Prostate gland (tissue), 2 donors: ENCODE results near the gene TM4SF18. TPM values are rescaled to one million over a fixed set of nuclear protein-coding genes. Genes with fewer than 3 reads are reported as not detected.
"Not testable (repeated sequence)": the region's sequence is repeated elsewhere in the genome, so short reads cannot be mapped to it uniquely, and the experiment has no call there.

ENCODE experiments used
- DNase-seq: peaks from one replicate; pipeline ENCODE4 v3.0.0-alpha.2; 2019; ENCODE audit warnings: low spot score
- H3K27ac ChIP-seq, 2 donors: fragments of 200-600 bp; sonication (generic); 2 replicates each; pipeline ENCODE4 v1.5.1; 2017 to 2019
- H3K27me3 ChIP-seq: fragments of 200-600 bp; sonication (generic); replicated peaks from 2 replicates; pipeline ENCODE4 v1.5.1; 2019; ENCODE audit not compliant: insufficient read depth
- H3K36me3 ChIP-seq, 2 donors: fragments of 200-600 bp; sonication (generic); 1 replicate in 1 of 2; 2 replicates in 1 of 2; pipeline versions ENCODE4 v1.5.1 to v1.8.1; 2017 to 2019
- H3K4me1 ChIP-seq: fragments of 200-600 bp; sonication (generic); replicated peaks from 2 replicates; pipeline ENCODE4 v1.5.1; 2019
- H3K4me3 ChIP-seq, 2 donors: fragments of 200-600 bp; sonication (generic); 2 replicates each; pipeline ENCODE4 v1.5.1; 2017 to 2019
- H3K9me3 ChIP-seq: fragments of 200-600 bp; sonication (generic); 2 replicates; pipeline ENCODE4 v1.5.1; 2017
- POLR2A ChIP-seq: fragments of 450-650 bp; IDR thresholded peaks from one replicate; pipeline ENCODE4 v1.6.1; 2016; ENCODE audit warnings: antibody characterized with exemption, mild to moderate bottlenecking
- POLR2AphosphoS5 ChIP-seq: sonication (generic); formaldehyde crosslinking; IDR thresholded peaks from one replicate; pipeline ENCODE4 v1.6.1; 2017; ENCODE audit warnings: antibody characterized with exemption
- WGBS: methylation state at CpG from one replicate; pipeline ENCODE4 v1.1.5; 2018; 5-methylcytosine and 5-hydroxymethylcytosine counted together
- intact Hi-C: fragments of 100-400 bp; cut with DNase I; formaldehyde crosslinking; loops from one replicate; pipeline ENCODE4 v1.14.2; 2022
- total RNA-seq, 2 donors: library from RNA; depleted of rRNA; stranded (reverse); fragments of >200 nt; gene quantifications; one replicate each; pipeline ENCODE4 v1.1.0, GENCODE V29; 2016
- TF ChIP-seq, protein P1 (sequence below), 4 experiments: fragments of 200-600 bp in 2 of 4; fragments of 450-650 bp in 2 of 4; sonication (generic) in 2 of 4; IDR thresholded peaks; 1 replicate in 3 of 4; 2 replicates in 1 of 4; pipeline ENCODE4 v1.5.1; 2016 to 2019; ENCODE audit warnings: antibody characterized with exemption in 4 of 4, mild to moderate bottlenecking in 2 of 4, moderate library complexity in 2 of 4

The TM4SF18 gene, protein sequence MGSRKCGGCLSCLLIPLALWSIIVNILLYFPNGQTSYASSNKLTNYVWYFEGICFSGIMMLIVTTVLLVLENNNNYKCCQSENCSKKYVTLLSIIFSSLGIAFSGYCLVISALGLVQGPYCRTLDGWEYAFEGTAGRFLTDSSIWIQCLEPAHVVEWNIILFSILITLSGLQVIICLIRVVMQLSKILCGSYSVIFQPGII
- total RNA-seq, result 1 to 10 TPM; 4.3 to 4.9 TPM

DNA sequence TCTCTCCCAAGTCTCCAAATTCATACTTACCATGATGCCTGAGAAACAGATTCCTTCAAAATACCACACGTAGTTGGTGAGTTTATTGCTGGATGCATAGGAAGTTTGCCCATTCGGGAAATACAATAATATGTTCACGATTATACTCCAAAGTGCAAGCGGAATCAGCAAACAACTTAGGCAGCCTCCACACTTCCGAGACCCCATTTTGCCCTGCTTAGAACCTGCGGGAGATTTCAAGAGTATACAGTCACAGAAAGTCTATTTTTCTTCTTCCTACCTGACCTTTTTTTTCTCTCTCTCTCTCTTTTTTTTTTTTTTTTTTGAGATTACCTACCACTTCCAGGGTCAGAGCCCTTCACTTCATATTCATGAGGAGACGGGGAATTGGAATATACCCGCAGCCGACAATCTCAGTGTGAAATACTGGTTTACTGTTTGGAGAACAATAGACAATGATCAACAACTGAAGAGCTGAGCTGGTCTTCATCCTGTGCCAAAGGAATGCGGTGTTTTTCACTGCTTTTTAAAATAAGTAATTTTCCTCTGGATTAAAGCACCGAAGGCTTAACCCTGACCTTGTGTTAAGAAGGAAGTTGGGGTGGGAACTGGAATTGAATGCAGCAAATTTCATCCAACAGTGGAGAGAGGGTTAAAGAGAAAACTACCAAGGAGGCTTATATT lies at the start of gene TM4SF18:
Gene TM4SF18 (minus strand): TSS at position 461 of the 684 bp plus-strand sequence. CDS start 254 bp downstream, at position 207.
- Histone ChIP-seq H3K27ac (no peak within 1 kb of the TSS), H3K4me1 (peaks cover 3% of the 10 kb centered on the region), H3K4me3 (no peak within 1 kb of the TSS), H3K36me3 (no peaks in the 10 kb centered on the region), H3K9me3 (no peaks in the 10 kb centered on the region), H3K27me3 (no peaks in the 10 kb centered on the region)
- intact Hi-C loops, result no loop called here
- WGBS, result 63% methylated on average over 11 of the region's 11 CpGs
- TF ChIP-seq POLR2A, result no peak
- TF ChIP-seq, protein P1, sequence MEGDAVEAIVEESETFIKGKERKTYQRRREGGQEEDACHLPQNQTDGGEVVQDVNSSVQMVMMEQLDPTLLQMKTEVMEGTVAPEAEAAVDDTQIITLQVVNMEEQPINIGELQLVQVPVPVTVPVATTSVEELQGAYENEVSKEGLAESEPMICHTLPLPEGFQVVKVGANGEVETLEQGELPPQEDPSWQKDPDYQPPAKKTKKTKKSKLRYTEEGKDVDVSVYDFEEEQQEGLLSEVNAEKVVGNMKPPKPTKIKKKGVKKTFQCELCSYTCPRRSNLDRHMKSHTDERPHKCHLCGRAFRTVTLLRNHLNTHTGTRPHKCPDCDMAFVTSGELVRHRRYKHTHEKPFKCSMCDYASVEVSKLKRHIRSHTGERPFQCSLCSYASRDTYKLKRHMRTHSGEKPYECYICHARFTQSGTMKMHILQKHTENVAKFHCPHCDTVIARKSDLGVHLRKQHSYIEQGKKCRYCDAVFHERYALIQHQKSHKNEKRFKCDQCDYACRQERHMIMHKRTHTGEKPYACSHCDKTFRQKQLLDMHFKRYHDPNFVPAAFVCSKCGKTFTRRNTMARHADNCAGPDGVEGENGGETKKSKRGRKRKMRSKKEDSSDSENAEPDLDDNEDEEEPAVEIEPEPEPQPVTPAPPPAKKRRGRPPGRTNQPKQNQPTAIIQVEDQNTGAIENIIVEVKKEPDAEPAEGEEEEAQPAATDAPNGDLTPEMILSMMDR (IDR thresholded peaks at IDR 0.05), result no peak
- TF ChIP-seq POLR2AphosphoS5, result no peak
- no peak for DNase-seq

DNA sequence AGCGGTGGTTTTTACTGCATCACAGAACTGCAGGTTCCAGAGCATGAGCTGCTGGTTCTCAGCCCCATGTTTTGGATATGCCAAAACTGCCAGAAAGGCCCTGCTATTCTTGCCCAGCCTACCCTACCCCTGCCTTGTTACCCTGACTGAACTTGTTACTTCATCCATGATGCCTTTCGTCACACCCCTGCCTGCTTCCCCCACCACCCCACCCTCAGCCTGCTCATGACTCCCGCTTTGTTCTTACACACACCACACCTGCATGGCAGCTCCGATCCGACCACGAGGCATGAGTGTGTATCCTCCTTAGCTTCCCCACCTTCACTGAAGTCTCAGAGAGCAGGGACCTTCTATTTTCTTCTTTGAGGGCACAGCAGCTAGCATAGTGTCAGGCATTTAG lies 49.1 kb upstream of the TM4SF18 start:
- WGBS, result 90% methylated on average over 6 of the region's 6 CpGs
- Histone ChIP-seq H3K4me1 (peaks cover 5% of the 10 kb centered on the region), H3K36me3 (no peaks in the 10 kb centered on the region), H3K4me3 (no peak overlapping the region), H3K27ac (no peak overlapping the region), H3K9me3 (no peaks in the 10 kb centered on the region), H3K27me3 (no peaks in the 10 kb centered on the region)
- intact Hi-C loops, result no loop called here
- no peak for DNase-seq
- TF ChIP-seq, protein P1 (IDR thresholded peaks at IDR 0.05), result no peak
- TF ChIP-seq POLR2AphosphoS5, result no peak

DNA sequence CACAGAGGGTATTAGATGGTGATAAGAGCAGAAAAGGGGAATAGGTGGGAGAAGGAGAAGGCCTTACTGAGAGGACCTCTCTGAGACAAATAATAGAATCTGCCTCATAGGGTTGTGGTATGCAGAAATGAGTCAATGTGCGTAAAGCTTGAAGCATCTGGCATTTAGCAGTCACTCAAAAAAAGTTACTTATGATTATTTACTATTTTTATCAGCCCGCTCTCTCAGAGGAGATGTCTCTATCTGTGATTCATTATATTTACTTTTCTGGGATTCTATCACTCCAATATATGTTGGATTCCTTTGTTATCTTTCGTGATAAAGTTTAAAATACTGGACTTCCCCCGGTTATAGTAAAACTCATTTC lies 48.6 kb upstream of the TM4SF18 start:
- TF ChIP-seq, protein P1 (IDR thresholded peaks at IDR 0.05), result no peak
- TF ChIP-seq POLR2A (no peak), POLR2AphosphoS5 (no peak)
- WGBS, result 77% methylated on average over 4 of the region's 4 CpGs
- H3K36me3 ChIP-seq, result no peaks in the 10 kb centered on the region
- H3K27me3 ChIP-seq, result no peaks in the 10 kb centered on the region
- peaks cover 5% of the 10 kb centered on the region for H3K4me1 ChIP-seq
- intact Hi-C loops, result no loop called here
- H3K4me3 ChIP-seq, result no peak overlapping the region
- no peaks in the 10 kb centered on the region for H3K9me3 ChIP-seq
- DNase-seq, result no peak
- no peak overlapping the region for H3K27ac ChIP-seq

DNA sequence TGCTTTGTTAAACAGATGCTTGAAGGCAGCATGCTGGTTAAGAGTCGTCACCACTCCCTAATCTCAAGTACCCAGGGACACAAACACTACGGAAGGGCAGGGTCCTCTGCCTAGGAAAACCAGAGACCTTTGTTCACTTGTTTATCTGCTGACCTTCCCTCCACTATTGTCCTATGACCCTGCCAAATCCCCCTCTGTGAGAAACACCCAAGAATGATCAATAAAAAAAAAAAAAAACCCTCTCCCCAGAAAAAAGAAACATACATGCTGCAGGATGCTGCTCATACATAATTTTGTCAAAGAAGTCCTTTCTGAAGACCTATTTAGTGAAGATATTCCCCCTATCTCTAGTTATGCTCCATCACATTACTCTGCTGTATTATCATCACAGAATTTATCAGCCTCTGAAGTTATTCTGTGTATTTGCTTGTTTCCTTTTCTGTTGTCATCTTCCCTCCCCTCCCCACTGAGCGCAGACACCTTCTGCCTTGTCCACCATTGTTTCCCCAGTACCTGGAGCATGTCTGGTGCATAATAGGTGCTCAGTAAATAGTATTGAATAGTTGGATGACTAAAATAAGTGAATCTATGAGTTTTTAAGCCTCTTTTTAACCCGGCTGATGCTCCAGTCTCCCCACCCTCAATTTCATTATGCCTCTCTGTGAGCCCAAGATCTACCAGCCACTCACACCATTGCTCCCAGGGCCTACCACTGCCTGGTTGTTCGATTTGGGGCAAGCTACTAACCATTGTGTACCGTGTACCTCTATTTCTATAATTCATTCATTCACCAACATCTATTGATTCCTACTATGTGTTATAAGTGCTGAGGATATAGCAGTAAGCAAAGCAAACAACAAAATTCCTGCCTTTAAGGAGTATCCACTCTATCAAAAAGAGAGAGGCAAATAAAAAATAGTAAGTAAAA lies 48.0 kb upstream of the TM4SF18 start:
- Histone ChIP-seq H3K9me3 (no peaks in the 10 kb centered on the region), H3K27me3 (no peaks in the 10 kb centered on the region), H3K4me3 (no peak overlapping the region), H3K36me3 (no peaks in the 10 kb centered on the region), H3K4me1 (peaks cover 5% of the 10 kb centered on the region), H3K27ac (no peak overlapping the region)
- DNase-seq, result no peak
- 89% methylated on average over 6 of the region's 6 CpGs for WGBS
- intact Hi-C loops, result no loop called here
- TF ChIP-seq POLR2A, result no peak
- TF ChIP-seq POLR2AphosphoS5, result no peak
- TF ChIP-seq, protein P1 (IDR thresholded peaks at IDR 0.05), result no peak

DNA sequence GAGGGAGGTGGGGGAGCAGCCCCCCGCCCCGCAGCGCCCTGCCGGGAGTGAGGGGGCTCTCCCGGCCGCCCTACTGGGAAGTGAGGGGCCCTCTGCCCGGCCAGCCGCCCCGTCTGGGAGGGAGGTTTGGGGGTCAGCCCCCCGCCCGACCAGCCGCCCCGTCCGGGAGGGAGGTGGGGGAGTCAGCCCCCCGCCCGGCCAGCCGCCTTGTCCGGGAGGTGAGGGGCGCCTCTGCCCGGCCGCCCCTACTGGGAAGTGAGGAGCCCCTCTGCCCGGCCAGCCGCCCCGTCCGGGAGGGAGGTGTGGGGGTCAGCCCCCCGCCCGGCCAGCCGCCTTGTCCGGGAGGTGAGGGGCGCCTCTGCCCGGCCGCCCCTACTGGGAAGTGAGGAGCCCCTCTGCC lies 46.8 kb upstream of the TM4SF18 start:
- intact Hi-C loops, H3K27me3 ChIP-seq, H3K27ac ChIP-seq, H3K4me1 ChIP-seq, H3K36me3 ChIP-seq, DNase-seq, H3K4me3 ChIP-seq, H3K9me3 ChIP-seq: not testable (repeated sequence)
- 100% methylated on average over 3 of the region's 32 CpGs for WGBS
